ENCODE measurements around the gene HOXB5.

- TF ChIP-seq CTCF (tag by site-specific recombination; IDR thresholded peaks at IDR 0.05) (no peak), ZNF114 (tag by site-specific recombination; IDR thresholded peaks at IDR 0.05) (no peak), ZNF560 (tag by site-specific recombination; IDR thresholded peaks at IDR 0.05; ENCODE audit: borderline replicate concordance) (no peak), ZNF776 (tag by site-specific recombination; IDR thresholded peaks at IDR 0.05; ENCODE audit: borderline replicate concordance) (no peak), ZNF274 (IDR thresholded peaks at IDR 0.05; ENCODE audit: low read length) (no peak), ZNF274 (tag by site-specific recombination; IDR thresholded peaks at IDR 0.05; ENCODE audit: borderline replicate concordance) (no peak)
These were observed 33.6 kb upstream of the HOXB5 start for GRCh38 chr17:48627118-48627597.
